H1 (cell line): Measurements from ENCODE around the gene PIGU. TPM values are rescaled to one million over a fixed set of nuclear protein-coding genes. Genes with fewer than 3 reads are reported as not detected.

Source experiments
- CTCF ChIA-PET: fragments of 300-600 bp; sonication (Branson Sonifier 250); formaldehyde crosslinking; loops from one replicate; lab custom pipeline; 2021; ENCODE audit not compliant: partially characterized antibody; lab: Charles Lee
- POLR2A ChIA-PET: fragments of 300-600 bp; sonication (Branson Sonifier 250); formaldehyde crosslinking; loops from one replicate; lab custom pipeline; 2021; ENCODE audit warnings: inconsistent platforms; ENCODE audit not compliant: partially characterized antibody; lab: Charles Lee
- DNase-seq, 2 experiments: peaks; one replicate each; pipeline versions ENCODE4 v3.0.0 to v3.0.0-alpha.2; 2010 to 2022; ENCODE audit warnings: low spot score in 2 of 2, low read depth in 1 of 2, mixed read lengths in 1 of 2
- FAIRE-seq: peaks from 2 replicates; lab custom pipeline; 2011; peaks lifted over from hg19 to GRCh38; lab: Jason Lieb, UNC
- H2AFZ ChIP-seq: 2 replicates; pipeline ENCODE4 v1.8.1; 2012; ENCODE audit warnings: low read length, inconsistent platforms
- H2AK5ac ChIP-seq: 2 replicates; pipeline ENCODE4 v1.6.1; 2013; ENCODE audit warnings: low read depth, low read length
- H2BK120ac ChIP-seq: replicated peaks from 2 replicates; pipeline ENCODE3; 2013; ENCODE audit warnings: low read depth, low read length, inconsistent platforms
- H2BK12ac ChIP-seq: 2 replicates; pipeline ENCODE4 v1.6.1; 2013; ENCODE audit warnings: low read depth, low read length
- H2BK15ac ChIP-seq: 2 replicates; pipeline ENCODE4 v1.6.1; 2013; ENCODE audit warnings: low read length
- H2BK20ac ChIP-seq: 2 replicates; pipeline ENCODE4 v1.6.1; 2013; ENCODE audit warnings: low read length
- H2BK5ac ChIP-seq: 2 replicates; pipeline ENCODE4 v1.6.1; 2013; ENCODE audit warnings: low read depth, low read length
- H3K14ac ChIP-seq: 2 replicates; pipeline ENCODE4 v1.6.1; 2013; ENCODE audit warnings: inconsistent platforms; ENCODE audit not compliant: insufficient read length
- H3K18ac ChIP-seq: 2 replicates; pipeline ENCODE4 v1.6.1; 2013; ENCODE audit warnings: low read length; ENCODE audit errors: extremely low read depth
- H3K23ac ChIP-seq: 2 replicates; pipeline ENCODE4 v1.6.1; 2013; ENCODE audit warnings: inconsistent platforms; ENCODE audit not compliant: insufficient read length
- H3K23me2 ChIP-seq: 2 replicates; pipeline ENCODE4 v1.6.1; 2013; ENCODE audit warnings: low read depth, low read length
- H3K27ac ChIP-seq: 2 replicates; pipeline ENCODE4 v1.6.1; 2011; ENCODE audit warnings: low read depth, low read length, inconsistent platforms
- H3K27me3 ChIP-seq, 4 experiments: replicated peaks in 1 of 4; 1 replicate in 1 of 4; 2 replicates in 3 of 4; pipeline versions ENCODE4 v1.6.1 to v1.8.1; 2011 to 2013; ENCODE audit warnings: low read length in 3 of 4, mild to moderate bottlenecking in 3 of 4, inconsistent platforms in 2 of 4, mixed read lengths in 2 of 4, moderate library complexity in 1 of 4; ENCODE audit not compliant: control insufficient read depth in 3 of 4, insufficient read depth in 3 of 4; ENCODE audit errors: extremely low read depth in 1 of 4
- H3K36me3 ChIP-seq, 4 experiments: 2 replicates each; pipeline versions ENCODE4 v1.6.1 to v1.8.1; 2011 to 2013; ENCODE audit warnings: mild to moderate bottlenecking in 4 of 4, low read length in 3 of 4, moderate library complexity in 2 of 4, control low read depth in 1 of 4, inconsistent platforms in 1 of 4; ENCODE audit not compliant: insufficient read depth in 4 of 4, control insufficient read depth in 2 of 4
- H3K4ac ChIP-seq: replicated peaks from 2 replicates; pipeline ENCODE3; 2013; ENCODE audit warnings: low read length, low read depth, mixed read lengths, inconsistent platforms; ENCODE audit not compliant: insufficient read length
- H3K4me1 ChIP-seq, 4 experiments: replicated peaks in 1 of 4; 1 replicate in 1 of 4; 2 replicates in 3 of 4; pipeline versions ENCODE4 v1.6.1 to v1.8.1; 2011 to 2013; ENCODE audit warnings: low read length in 3 of 4, inconsistent platforms in 2 of 4, mixed read lengths in 1 of 4; ENCODE audit not compliant: insufficient read depth in 4 of 4, control insufficient read depth in 3 of 4
- H3K4me2 ChIP-seq, 2 experiments: 2 replicates each; pipeline versions ENCODE4 v1.6.1 to v1.8.1; 2011 to 2013; ENCODE audit warnings: low read depth in 2 of 2, low read length in 2 of 2, control low read depth in 1 of 2, inconsistent platforms in 1 of 2, mild to moderate bottlenecking in 1 of 2; ENCODE audit not compliant: insufficient read depth in 1 of 2
- H3K4me3 ChIP-seq, 4 experiments: fragments of 200-600, 300-600 bp in 1 of 4; sonication (generic), shearing (Covaris generic), sonication (Bioruptor Twin) in 1 of 4; 2 replicates each; pipeline versions ENCODE4 v1.5.1 to v1.8.1; 2011 to 2016; ENCODE audit warnings: low read length in 4 of 4, low read depth in 3 of 4, control low read depth in 2 of 4, inconsistent platforms in 2 of 4, mild to moderate bottlenecking in 2 of 4, mixed read lengths in 1 of 4, moderate library complexity in 1 of 4; ENCODE audit not compliant: insufficient read depth in 2 of 4; ENCODE audit errors: extremely low read depth in 1 of 4
- H3K56ac ChIP-seq: replicated peaks from 2 replicates; pipeline ENCODE3; 2013; ENCODE audit warnings: low read depth, mild to moderate bottlenecking, mixed read lengths, low read length, inconsistent platforms; ENCODE audit not compliant: insufficient read length
- H3K79me1 ChIP-seq: 2 replicates; pipeline ENCODE4 v1.6.1; 2013; ENCODE audit warnings: low read depth, low read length, control low read depth
- H3K79me2 ChIP-seq, 2 experiments: 2 replicates each; pipeline versions ENCODE4 v1.6.1 to v1.8.1; 2012 to 2013; ENCODE audit warnings: low read length in 2 of 2, mild to moderate bottlenecking in 2 of 2, inconsistent platforms in 1 of 2; ENCODE audit not compliant: insufficient read depth in 2 of 2, control insufficient read depth in 1 of 2
- H3K9ac ChIP-seq, 4 experiments: replicated peaks in 1 of 4; 1 replicate in 1 of 4; 2 replicates in 3 of 4; pipeline versions ENCODE4 v1.6.1 to v1.8.1; 2011 to 2013; ENCODE audit warnings: low read depth in 3 of 4, low read length in 3 of 4, control low read depth in 2 of 4, mild to moderate bottlenecking in 2 of 4, moderate library complexity in 2 of 4, inconsistent platforms in 1 of 4; ENCODE audit errors: extremely low read depth in 1 of 4
- H3K9me3 ChIP-seq, 2 experiments: 2 replicates each; pipeline versions ENCODE4 v1.6.1 to v1.8.1; 2012 to 2013; ENCODE audit warnings: mild to moderate bottlenecking in 2 of 2, moderate library complexity in 2 of 2, control low read depth in 1 of 2, inconsistent platforms in 1 of 2, low read depth in 1 of 2, low read length in 1 of 2, mixed read lengths in 1 of 2; ENCODE audit not compliant: insufficient read depth in 2 of 2
- H4K20me1 ChIP-seq, 2 experiments: replicated peaks in 1 of 2; 2 replicates each; pipeline versions ENCODE3 to v1.8.1; 2011 to 2013; ENCODE audit warnings: inconsistent platforms in 2 of 2, low read length in 2 of 2, mild to moderate bottlenecking in 1 of 2; ENCODE audit not compliant: insufficient read depth in 2 of 2, control insufficient read depth in 1 of 2
- H4K5ac ChIP-seq: 2 replicates; pipeline ENCODE4 v1.6.1; 2013; ENCODE audit warnings: low read length, low read depth, mixed read lengths, inconsistent platforms; ENCODE audit not compliant: insufficient read length
- H4K8ac ChIP-seq: 2 replicates; pipeline ENCODE4 v1.8.0; 2013; ENCODE audit warnings: mild to moderate bottlenecking, moderate library complexity, low read length, inconsistent platforms; ENCODE audit not compliant: insufficient read depth; ENCODE audit errors: extremely low read depth
- H4K91ac ChIP-seq: replicated peaks from 2 replicates; pipeline ENCODE3; 2013; ENCODE audit warnings: low read length, mixed read lengths, inconsistent platforms; ENCODE audit not compliant: insufficient read length
- BCL11A ChIP-seq, 2 experiments: IDR thresholded peaks; one replicate each; pipeline ENCODE4 v1.6.1; 2011; ENCODE audit warnings: low read depth in 2 of 2, low read length in 2 of 2, mild to moderate bottlenecking in 2 of 2
- CBX5 ChIP-seq: fragments of 300-800, 300-1000 bp; sonication (generic); IDR thresholded peaks from 2 replicates; pipeline ENCODE4 v1.7.1; 2016; ENCODE audit warnings: antibody characterized with exemption, low read length, low read depth
- CHD1 ChIP-seq: IDR thresholded peaks from 2 replicates; pipeline ENCODE4 v1.6.1; 2012; ENCODE audit warnings: low read depth, low read length, improper control_type of control experiment
- CTCF ChIP-seq, 3 experiments: IDR thresholded peaks; 1 replicate in 2 of 3; 2 replicates in 1 of 3; pipeline versions ENCODE4 v1.5.1 to v1.6.1; 2011; ENCODE audit warnings: low read length in 3 of 3, mild to moderate bottlenecking in 3 of 3, inconsistent platforms in 2 of 3, low read depth in 1 of 3, moderate library complexity in 1 of 3; ENCODE audit not compliant: insufficient read depth in 1 of 3; ENCODE audit errors: control extremely low read depth in 1 of 3
- EGR1 ChIP-seq: IDR thresholded peaks from 2 replicates; pipeline ENCODE4 v1.6.1; 2011; ENCODE audit warnings: low read depth, low read length, borderline replicate concordance
- NRF1 ChIP-seq: IDR thresholded peaks from 2 replicates; pipeline ENCODE4 v1.6.1; 2011; ENCODE audit warnings: mild to moderate bottlenecking, low read depth, low read length, improper control_type of control experiment
- RBBP5 ChIP-seq: IDR thresholded peaks from 2 replicates; pipeline ENCODE4 v1.7.1; 2012; ENCODE audit warnings: low read depth, mild to moderate bottlenecking, inconsistent platforms, low read length, moderate library complexity, borderline replicate concordance
- SIRT6 ChIP-seq: IDR thresholded peaks from one replicate; pipeline ENCODE4 v1.7.1; 2012; ENCODE audit warnings: low read length, inconsistent platforms
- SIX5 ChIP-seq: IDR thresholded peaks from 2 replicates; pipeline ENCODE4 v1.6.1; 2011; ENCODE audit warnings: mild to moderate bottlenecking, low read depth, low read length
- WGBS, 2 experiments: shearing (Covaris generic) in 1 of 2; methylation state at CpG; one replicate each; pipeline versions ENCODE4 v1.1.6 to v1.1.7; 2013 to 2015; ENCODE audit warnings: low lambda C conversion rate in 2 of 2, mixed read lengths in 2 of 2, inconsistent platforms in 1 of 2, low coverage in 1 of 2, missing lambda C conversion rate in 1 of 2; ENCODE audit not compliant: insufficient replicate concordance in 2 of 2, insufficient coverage in 1 of 2, insufficient read length in 1 of 2; ENCODE audit errors: extremely low coverage in 1 of 2, missing lambda C conversion rate in 1 of 2; 5-methylcytosine and 5-hydroxymethylcytosine counted together
- polyA plus RNA-seq, 7 experiments: library from polyadenylated mRNA; depleted of rRNA in 3 of 7; stranded (reverse) in 5 of 7; unstranded in 2 of 7; fragments of >200 nt in 5 of 7; fragments of 200-250 nt in 2 of 7; gene quantifications; 1 replicate in 5 of 7; 2 replicates in 1 of 7; 4 replicates in 1 of 7; pipeline versions ENCODE4 v1.2.1 to v1.2.3, GENCODE V29; 2011 to 2013; ENCODE audit warnings: missing spikeins in 2 of 7, mixed read lengths in 2 of 7
- total RNA-seq: library from RNA; stranded (reverse); fragmentation: NEBNext Ultra II Directional; extraction: Animal tissue kit (Norgen Biotek cat#: 25700); gene quantifications from 2 replicates; pipeline ENCODE4 v1.2.1, GENCODE V29; 2021

The PIGU gene
- total and polyA plus RNA-seq, 2 of the 8 experiments (the other 6 are each of a cell fraction or from before 2014, with no cell fraction given): 28.3 to 117 TPM

- Histone ChIP-seq H3K79me1 (no peaks in the 10 kb centered on the region), H3K9ac (no peak overlapping the region), H3K14ac (no peak overlapping the region), H3K4ac (no peak overlapping the region), H3K4me1 (peaks cover 0 to 17% (median 2%) of the 10 kb centered on the region in 4 experiments; a peak in 5 of 7 replicates), H3K23ac (no peak overlapping the region), H3K27me3 (no peaks in the 10 kb centered on the region), H3K27ac (no peak overlapping the region), H2BK12ac (no peak overlapping the region), H3K56ac (no peak overlapping the region), H3K79me2 (no peaks in the 10 kb centered on the region), H2BK5ac (no peak overlapping the region), H3K36me3 (no peaks in the 10 kb centered on the region), H4K8ac (peak overlapping the region; percentile 86), H3K9me3 (no peaks in the 10 kb centered on the region), H4K5ac (no peak overlapping the region)
- 90% methylated on average over 22 of the region's 22 CpGs; no CpG with 5 or more reads in 1 of the 2 experiments for WGBS, 2 experiments
- no peak for TF ChIP-seq EGR1
- TF ChIP-seq SIRT6: no peak
- no peak for TF ChIP-seq CHD1
- no peak for TF ChIP-seq BCL11A (IDR thresholded peaks at IDR 0.05; ENCODE audit: low read depth in 2 of 2, low read length in 2 of 2)
- TF ChIP-seq CBX5: no peak
- TF ChIP-seq CTCF (IDR thresholded peaks at IDR 0.05; ENCODE audit: control extremely low read depth in 1 of 3, insufficient read depth in 1 of 3, low read depth in 1 of 3, low read length in 3 of 3): no peak
- no peak for TF ChIP-seq NRF1
- TF ChIP-seq RBBP5: no peak
- no peak for TF ChIP-seq SIX5
- TF ChIP-seq, all 59 proteins: peak for 0
- H2BK20ac ChIP-seq: no peak overlapping the region
- no peaks in the 10 kb centered on the region for H4K20me1 ChIP-seq
- DNase-seq: no peak
- FAIRE-seq: no peak
- H4K91ac ChIP-seq: no peak overlapping the region
- H2BK15ac ChIP-seq: no peak overlapping the region
- no peak overlapping the region for H3K18ac ChIP-seq
- POLR2A ChIA-PET: interaction anchor here (0.6 to 1.6 kb wide), 3 partner anchors 10 to 1539 kb away, joined by 3 to 5 read pairs (median 4); no protein-coding TSS in a partner anchor
- no peak overlapping the region for H2AK5ac ChIP-seq
- peaks cover 5% of the 10 kb centered on the region; the same call in 1 of the 2 replicates for H3K23me2 ChIP-seq
- H2BK120ac ChIP-seq: no peak overlapping the region
- no peak overlapping the region for H3K4me2 ChIP-seq
- CTCF ChIA-PET: interaction anchor here (0.6 to 4.3 kb wide), 8 partner anchors 9 to 595 kb away, joined by 3 to 24 read pairs (median 4); no protein-coding TSS in a partner anchor
- H2AFZ ChIP-seq: no peak overlapping the region
- H3K4me3 ChIP-seq: no peak overlapping the region
These were observed 128.9 kb downstream of the PIGU start for GRCh38 chr20:34547844-34548613.
